Measurements from ENCODE around the gene GPX1.
"Not testable (repeated sequence)": the region's sequence is repeated elsewhere in the genome, so short reads cannot be mapped to it uniquely, and the experiment has no call there.

Gene GPX1

DNA sequence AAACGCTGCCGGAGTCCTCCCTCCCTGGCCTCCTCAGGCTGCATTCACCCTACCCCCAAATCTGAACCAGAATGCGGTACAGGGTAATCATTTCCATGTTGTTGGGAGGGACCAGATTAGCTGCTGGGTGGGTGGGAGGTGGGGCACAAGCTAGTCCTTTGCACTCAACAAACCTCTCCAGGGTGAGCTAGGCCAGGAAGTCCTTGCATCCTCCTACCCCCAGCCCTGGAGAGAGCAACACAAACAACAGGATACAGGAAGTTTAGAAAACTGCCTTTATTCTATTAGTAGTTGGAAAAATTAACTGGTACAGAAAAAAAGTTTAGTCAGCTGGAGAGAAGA, 702 bp upstream of the GPX1 start:
- in situ Hi-C loops (cut with MboI; ENCODE audit: low pct_unique_long_range_greater_than_20kb, low sequenced_read_pairs, unreplicated experiment): no loop called here
- DNase-seq (ENCODE audit: low spot score): peak; percentile 38
- TF ChIP-seq, protein P1, sequence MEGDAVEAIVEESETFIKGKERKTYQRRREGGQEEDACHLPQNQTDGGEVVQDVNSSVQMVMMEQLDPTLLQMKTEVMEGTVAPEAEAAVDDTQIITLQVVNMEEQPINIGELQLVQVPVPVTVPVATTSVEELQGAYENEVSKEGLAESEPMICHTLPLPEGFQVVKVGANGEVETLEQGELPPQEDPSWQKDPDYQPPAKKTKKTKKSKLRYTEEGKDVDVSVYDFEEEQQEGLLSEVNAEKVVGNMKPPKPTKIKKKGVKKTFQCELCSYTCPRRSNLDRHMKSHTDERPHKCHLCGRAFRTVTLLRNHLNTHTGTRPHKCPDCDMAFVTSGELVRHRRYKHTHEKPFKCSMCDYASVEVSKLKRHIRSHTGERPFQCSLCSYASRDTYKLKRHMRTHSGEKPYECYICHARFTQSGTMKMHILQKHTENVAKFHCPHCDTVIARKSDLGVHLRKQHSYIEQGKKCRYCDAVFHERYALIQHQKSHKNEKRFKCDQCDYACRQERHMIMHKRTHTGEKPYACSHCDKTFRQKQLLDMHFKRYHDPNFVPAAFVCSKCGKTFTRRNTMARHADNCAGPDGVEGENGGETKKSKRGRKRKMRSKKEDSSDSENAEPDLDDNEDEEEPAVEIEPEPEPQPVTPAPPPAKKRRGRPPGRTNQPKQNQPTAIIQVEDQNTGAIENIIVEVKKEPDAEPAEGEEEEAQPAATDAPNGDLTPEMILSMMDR (IDR thresholded peaks at IDR 0.05; ENCODE audit: extremely low read depth, insufficient read depth, missing control alignments): no peak

DNA sequence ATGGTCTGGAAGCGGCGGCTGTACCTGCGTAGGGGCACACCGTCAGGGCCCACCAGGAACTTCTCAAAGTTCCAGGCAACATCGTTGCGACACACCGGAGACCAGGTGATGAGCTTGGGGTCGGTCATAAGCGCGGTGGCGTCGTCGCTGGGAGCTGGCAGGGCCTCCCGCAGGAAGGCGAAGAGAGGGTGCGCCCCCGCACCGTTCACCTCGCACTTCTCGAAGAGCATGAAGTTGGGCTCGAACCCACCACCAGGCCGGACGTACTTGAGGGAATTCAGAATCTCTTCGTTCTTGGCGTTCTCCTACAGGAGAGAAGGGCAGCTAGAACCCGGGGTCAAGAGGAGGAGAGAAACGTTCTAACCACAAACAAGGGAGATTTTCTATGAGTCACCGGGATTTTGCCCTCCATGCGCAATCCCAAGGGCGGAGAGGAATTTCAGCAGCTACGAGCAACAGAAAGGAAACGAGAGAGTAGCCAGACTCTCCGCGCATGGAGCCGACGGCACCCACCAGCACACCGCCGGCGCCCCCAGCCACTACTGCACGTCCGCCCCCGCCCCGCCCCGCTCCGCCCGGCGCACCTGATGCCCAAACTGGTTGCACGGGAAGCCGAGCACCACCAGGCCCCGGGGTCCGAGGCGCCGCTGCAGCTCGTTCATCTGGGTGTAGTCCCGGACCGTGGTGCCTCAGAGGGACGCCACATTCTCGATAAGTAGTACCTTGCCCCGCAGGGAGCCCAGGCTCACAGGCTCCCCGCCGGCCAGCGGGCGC, 523 bp downstream of the GPX1 start:
- in situ Hi-C loops (cut with MboI; ENCODE audit: low pct_unique_long_range_greater_than_20kb, low sequenced_read_pairs, unreplicated experiment); DNase-seq (ENCODE audit: low spot score): not testable (repeated sequence)

DNA sequence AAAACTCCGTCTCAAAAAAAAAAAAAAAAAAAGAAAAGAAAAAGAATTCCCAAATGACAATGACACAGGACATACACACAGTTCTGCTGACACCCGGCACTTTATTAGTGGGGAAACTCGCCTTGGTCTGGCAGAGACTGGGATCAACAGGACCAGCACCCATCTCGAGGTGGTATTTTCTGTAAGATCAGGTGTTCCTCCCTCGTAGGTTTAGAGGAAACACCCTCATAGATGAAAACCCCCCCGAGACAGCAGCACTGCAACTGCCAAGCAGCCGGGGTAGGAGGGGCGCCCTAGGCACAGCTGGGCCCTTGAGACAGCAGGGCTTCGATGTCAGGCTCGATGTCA, 1.1 kb downstream of the GPX1 start:
- DNase-seq (ENCODE audit: low spot score); in situ Hi-C loops (cut with MboI; ENCODE audit: low pct_unique_long_range_greater_than_20kb, low sequenced_read_pairs, unreplicated experiment): not testable (repeated sequence)

DNA sequence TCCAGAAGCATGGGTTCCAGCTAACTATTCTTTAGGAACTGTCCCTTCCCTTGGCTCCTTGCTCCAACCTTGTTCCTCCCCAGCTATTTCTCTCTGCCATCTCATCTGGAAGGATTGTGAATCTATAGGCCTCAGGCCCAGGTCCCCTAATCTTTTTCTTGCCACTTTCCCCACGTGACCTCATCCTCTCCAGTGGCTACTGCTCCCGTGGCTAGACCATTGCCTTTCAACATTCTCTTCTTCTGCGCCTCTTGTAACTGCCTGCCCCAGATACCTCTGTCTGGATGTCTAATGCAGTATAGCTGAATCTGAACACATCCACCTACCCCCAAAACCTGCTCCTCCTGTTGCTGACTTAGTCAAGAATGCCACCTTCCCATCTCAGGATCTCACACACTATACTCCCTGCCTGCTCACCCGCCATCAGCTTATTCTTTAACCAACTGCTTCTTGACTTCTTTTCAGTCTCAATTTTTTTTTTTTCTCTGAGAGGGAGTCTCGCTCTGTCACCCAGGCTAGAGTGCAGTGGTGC, 5.2 kb downstream of the GPX1 start:
- in situ Hi-C loops (cut with MboI; ENCODE audit: low pct_unique_long_range_greater_than_20kb, low sequenced_read_pairs, unreplicated experiment): no loop called here
- TF ChIP-seq, protein P1 (IDR thresholded peaks at IDR 0.05; ENCODE audit: extremely low read depth, insufficient read depth, missing control alignments): no peak
- DNase-seq (ENCODE audit: low spot score): no peak

DNA sequence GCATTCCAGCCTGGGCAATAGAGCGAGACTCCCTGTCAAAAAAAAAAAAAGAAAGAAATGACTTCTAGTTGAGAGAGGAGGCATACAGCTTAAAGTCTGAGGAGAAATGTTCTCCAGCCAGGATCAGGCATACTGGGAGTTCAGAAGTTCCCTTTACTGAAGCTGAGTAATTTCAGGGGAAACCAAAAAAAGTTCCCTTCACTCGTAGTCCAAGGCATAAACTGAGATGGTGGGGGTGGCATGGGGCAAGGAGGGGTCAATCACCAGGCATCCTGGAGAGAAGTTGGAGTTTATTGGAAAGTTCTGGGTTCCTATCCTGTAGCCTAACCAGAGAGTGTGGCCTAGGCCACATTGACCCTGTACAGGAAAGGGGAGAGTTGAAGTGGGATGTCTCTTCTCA, 5.9 kb downstream of the GPX1 start:
- in situ Hi-C loops (cut with MboI; ENCODE audit: low pct_unique_long_range_greater_than_20kb, low sequenced_read_pairs, unreplicated experiment): no loop called here
- TF ChIP-seq, protein P1 (IDR thresholded peaks at IDR 0.05; ENCODE audit: extremely low read depth, insufficient read depth, missing control alignments): no peak
- no peak for DNase-seq (ENCODE audit: low spot score)

DNA sequence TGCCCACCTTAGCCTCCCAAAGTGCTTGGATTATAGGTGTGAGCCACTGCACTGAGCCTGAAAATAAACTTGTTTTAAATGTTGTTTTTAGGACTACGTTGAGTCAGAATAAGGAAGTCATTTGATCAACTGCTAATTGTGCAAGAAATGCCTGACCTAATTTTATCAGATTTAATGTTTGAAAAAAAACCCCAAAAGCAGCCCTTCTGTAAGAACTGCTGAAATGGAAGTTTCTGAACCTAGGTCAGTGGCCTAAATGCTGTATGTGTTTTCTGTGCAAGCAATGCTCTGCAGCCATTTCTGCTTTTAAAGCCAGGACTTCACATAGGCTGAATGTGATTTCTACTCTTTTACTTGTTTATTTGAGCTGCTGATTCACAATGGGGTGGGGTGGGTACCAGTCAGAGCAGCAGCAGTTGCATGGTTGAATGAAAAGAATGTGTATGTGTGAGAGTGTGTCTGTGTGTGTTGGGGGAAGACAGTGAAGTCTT, 6.6 kb downstream of the GPX1 start:
- TF ChIP-seq, protein P1 (IDR thresholded peaks at IDR 0.05; ENCODE audit: extremely low read depth, insufficient read depth, missing control alignments): no peak
- in situ Hi-C loops (cut with MboI; ENCODE audit: low pct_unique_long_range_greater_than_20kb, low sequenced_read_pairs, unreplicated experiment): no loop called here
- no peak for DNase-seq (ENCODE audit: low spot score)

DNA sequence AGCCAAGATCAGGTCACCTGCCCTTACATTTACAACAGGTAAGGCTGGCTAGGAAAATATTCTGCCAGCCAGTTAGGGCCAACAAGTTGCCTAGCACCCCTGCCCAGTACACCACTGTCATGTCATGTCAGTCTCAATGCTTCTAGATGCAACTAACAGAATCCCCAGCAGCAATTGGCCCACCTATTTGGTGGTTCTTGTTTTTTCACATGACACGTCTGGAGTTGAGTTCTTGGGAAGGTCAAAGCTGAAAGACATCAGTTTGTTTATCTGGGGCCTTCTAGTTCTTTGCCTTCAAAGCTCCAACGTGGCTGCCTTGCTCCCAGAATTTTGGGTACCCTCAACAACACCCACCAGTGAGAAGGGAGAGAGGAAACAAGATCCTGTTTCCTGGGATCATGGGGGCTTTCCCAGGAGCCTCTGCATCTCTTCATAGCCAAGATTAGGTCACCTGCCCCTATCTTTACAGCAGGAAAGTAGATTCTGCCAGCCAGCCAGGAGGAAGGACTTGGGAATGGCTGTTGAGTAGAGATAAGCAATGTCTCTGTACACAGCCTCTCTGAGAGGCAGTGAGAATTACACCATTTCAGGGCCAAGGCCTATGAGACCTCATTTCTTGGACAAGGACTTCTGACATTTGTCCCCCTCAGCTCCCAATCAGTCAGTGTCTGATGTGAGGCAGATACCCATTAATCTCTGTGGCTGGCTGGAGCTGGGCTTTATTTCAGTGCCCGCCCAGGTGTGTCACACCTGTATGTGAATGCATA, 8.6 kb downstream of the GPX1 start:
- TF ChIP-seq, protein P1 (IDR thresholded peaks at IDR 0.05; ENCODE audit: extremely low read depth, insufficient read depth, missing control alignments): no peak
- in situ Hi-C loops (cut with MboI; ENCODE audit: low pct_unique_long_range_greater_than_20kb, low sequenced_read_pairs, unreplicated experiment): loop anchor here (10.0 kb wide), 1 partner anchor 85 kb away; no protein-coding TSS in a partner anchor
- DNase-seq (ENCODE audit: low spot score): no peak

DNA sequence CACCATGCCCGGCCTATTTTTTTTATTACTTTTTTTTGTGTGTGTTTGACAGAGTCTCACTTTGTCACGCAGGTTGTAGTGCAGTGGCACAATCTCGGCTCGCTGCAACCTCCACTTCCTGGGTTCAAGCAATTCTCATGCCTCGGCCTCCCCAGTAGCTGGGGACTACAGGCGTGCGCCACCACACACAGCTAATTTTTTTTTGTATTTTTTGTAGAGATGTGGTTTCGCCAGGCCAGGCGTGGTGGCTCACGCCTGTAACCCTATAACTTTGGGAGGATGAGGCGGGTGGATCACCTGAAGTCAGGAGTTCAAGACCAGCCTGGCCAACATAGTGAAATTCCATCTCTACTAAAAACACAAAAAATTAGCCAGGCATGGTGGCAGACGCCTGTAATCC, 9.8 kb downstream of the GPX1 start:
- DNase-seq (ENCODE audit: low spot score): not testable (repeated sequence)
- in situ Hi-C loops (cut with MboI; ENCODE audit: low pct_unique_long_range_greater_than_20kb, low sequenced_read_pairs, unreplicated experiment): loop anchor here (10.0 kb wide), 1 partner anchor 86 kb away; no protein-coding TSS in a partner anchor
